Hair follicular keratinocyte (primary cell): ENCODE results near the gene VBP1. TPM values are rescaled to one million over a fixed set of nuclear protein-coding genes. Genes with fewer than 3 reads are reported as not detected.

Source experiments
- total RNA-seq: library from RNA; depleted of rRNA; stranded (reverse); fragments of >200 nt; gene quantifications from 2 replicates; pipeline ENCODE4 v1.2.3, GENCODE V29; 2015

Gene VBP1
- total RNA-seq, result 50.2 and 68.5 TPM in 2 replicates

GRCh38 chrX:155216179-155216939 lies at the start of gene VBP1:
VBP1 (plus strand) TSS chrX:155216460; CDS start chrX:155216483, 23 bp downstream.

GRCh38 chrX:155263854-155264628 lies 47.8 kb downstream of the VBP1 start, which contains the start of gene RAB39B:
RAB39B (minus strand) TSS chrX:155264491; CDS start chrX:155264288, 203 bp downstream.

Other genes starting within 250 kb of the VBP1 start
- 0.04 and 1.2 TPM in 2 replicates for gene F8, start 193.7 kb upstream of the VBP1 start, total RNA-seq
- 39.1 and 47.0 TPM in 2 replicates for gene FUNDC2, start 189.6 kb upstream of the VBP1 start, total RNA-seq
- 17.2 and 20.3 TPM in 2 replicates for gene CMC4, start 145.3 kb upstream of the VBP1 start, total RNA-seq
- 1.6 and 5.5 TPM in 2 replicates for gene MTCP1, start 145.3 kb upstream of the VBP1 start, total RNA-seq
- 9.6 and 9.9 TPM in 2 replicates for gene BRCC3, start 145.0 kb upstream of the VBP1 start, total RNA-seq
- 0.30 and 1.8 TPM in 2 replicates for gene RAB39B, start 48.0 kb downstream of the VBP1 start, total RNA-seq
- not detected in 2 replicates for gene CLIC2, start 118.2 kb downstream of the VBP1 start, total RNA-seq
- 0.23 TPM in 1 of 2 replicates, not detected in the other for gene F8A2, start 165.6 kb downstream of the VBP1 start, total RNA-seq
- gene F8A3, start 242.2 kb downstream of the VBP1 start, total RNA-seq, result 1.1 and 4.0 TPM in 2 replicates